Astrocyte of the spinal cord (primary cell): ENCODE results near the gene LEP.

ENCODE experiments used
- DNase-seq: peaks from one replicate; pipeline ENCODE4 v3.0.0; 2011; ENCODE audit warnings: low read depth, low spot score
- H3K4me3 ChIP-seq: 2 replicates; pipeline ENCODE4 v1.5.1; 2011; ENCODE audit warnings: low read depth, mild to moderate bottlenecking, low read length, moderate library complexity
- in situ Hi-C: cut with HindIII; loops from 2 replicates; pipeline ENCODE4 v1.10.0; 2017; ENCODE audit warnings: low sequenced_read_pairs
- TF ChIP-seq, protein P1 (sequence below): IDR thresholded peaks from 2 replicates; pipeline ENCODE4 v1.5.1; 2012; ENCODE audit warnings: low read depth, mild to moderate bottlenecking, low read length, inconsistent platforms

The LEP gene

DNA sequence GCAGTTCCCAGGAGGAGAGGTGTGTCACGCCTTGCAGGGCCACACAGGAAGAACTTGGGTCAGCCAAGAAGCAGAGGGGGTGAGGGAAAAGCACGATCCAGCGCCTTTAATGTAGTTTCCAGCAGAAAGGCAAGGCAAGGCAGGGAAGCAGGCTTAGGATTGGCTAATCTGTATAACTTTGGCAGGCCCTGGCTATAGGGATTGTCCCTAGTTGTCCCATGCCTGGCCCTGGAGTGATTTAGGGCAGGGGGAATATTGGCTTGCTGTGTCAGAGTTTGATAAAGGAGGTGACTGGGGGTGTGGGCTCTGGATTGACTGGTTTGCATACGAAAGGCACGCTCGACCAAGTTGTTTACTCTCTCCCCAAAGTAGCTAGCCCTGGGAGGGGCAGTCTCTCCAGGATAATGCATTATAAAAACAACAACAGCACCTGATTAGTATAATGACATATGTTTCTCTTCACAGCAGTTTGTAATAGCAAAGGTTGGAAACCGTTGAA lies 58.1 kb downstream of the LEP start:
- TF ChIP-seq, protein P1, sequence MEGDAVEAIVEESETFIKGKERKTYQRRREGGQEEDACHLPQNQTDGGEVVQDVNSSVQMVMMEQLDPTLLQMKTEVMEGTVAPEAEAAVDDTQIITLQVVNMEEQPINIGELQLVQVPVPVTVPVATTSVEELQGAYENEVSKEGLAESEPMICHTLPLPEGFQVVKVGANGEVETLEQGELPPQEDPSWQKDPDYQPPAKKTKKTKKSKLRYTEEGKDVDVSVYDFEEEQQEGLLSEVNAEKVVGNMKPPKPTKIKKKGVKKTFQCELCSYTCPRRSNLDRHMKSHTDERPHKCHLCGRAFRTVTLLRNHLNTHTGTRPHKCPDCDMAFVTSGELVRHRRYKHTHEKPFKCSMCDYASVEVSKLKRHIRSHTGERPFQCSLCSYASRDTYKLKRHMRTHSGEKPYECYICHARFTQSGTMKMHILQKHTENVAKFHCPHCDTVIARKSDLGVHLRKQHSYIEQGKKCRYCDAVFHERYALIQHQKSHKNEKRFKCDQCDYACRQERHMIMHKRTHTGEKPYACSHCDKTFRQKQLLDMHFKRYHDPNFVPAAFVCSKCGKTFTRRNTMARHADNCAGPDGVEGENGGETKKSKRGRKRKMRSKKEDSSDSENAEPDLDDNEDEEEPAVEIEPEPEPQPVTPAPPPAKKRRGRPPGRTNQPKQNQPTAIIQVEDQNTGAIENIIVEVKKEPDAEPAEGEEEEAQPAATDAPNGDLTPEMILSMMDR: no peak
- no peak for DNase-seq

DNA sequence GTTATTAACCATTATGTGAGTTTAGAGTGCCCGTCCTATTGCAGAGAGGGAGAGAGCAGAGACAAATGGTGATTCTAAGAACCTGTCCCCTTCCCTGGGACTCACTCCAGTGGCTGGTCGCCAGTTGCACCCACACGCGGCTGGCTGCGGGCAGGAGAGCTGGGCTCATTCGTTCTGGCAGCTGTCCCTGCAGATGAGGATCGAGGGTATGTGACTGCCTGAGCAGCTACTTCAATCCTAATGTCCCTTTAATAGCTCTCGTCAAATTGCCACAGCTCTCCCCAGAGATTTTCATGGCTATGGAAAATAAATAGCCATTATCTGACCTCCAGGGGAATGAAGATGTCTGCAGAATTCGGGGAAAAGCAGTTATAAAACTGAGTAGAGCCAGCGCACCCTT lies 61.1 kb downstream of the LEP start:
- no peak overlapping the region for H3K4me3 ChIP-seq
- TF ChIP-seq, protein P1: no peak
- in situ Hi-C loops: no loop called here
- DNase-seq: no peak

More for the DNA sequence above, 58.1 kb downstream of the LEP start:
- in situ Hi-C loops: no loop called here
- H3K4me3 ChIP-seq: no peak overlapping the region

DNA sequence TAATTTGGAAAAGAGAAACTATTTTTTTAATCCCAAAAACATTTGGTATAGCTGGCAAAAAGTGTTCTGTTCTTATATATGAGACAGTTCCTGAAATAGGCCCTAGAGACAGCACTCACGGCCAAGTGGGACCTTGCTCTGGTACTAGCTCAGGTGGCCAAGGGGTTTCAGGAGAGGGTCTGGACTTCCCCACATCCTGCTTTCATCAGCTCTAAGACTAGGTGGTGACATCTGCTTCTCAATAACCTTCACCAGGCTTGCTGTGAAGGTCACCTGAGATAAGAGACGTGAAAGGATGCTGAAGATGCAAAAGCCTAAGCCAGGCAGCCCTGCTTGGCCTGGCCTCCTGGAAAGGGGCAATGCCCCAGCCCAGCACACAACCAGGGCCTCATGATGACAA lies 62.1 kb downstream of the LEP start:
- TF ChIP-seq, protein P1: no peak
- in situ Hi-C loops: no loop called here
- DNase-seq: no peak

DNA sequence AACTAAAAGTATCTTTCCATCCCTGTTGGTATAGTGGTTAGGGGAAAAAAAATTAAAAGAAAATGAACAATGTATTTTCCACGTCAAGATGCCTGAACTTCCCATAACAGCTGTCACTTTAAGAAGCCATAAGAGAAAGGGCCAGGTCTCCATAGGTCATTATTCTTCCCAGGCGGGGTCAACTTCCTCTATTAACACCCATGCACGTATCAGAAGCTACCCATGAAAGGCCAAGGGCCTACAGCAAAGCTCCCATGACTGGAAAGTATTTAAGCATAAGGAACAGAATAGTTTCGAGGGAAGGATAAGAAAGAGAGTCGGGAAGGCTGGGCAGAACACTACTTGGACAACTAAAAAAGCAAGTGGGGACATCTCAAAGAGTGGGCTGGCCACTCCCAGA lies 62.6 kb downstream of the LEP start:
- no peak for DNase-seq
- TF ChIP-seq, protein P1: no peak
- in situ Hi-C loops: no loop called here
- no peak overlapping the region for H3K4me3 ChIP-seq

More for the DNA sequence above, 62.1 kb downstream of the LEP start:
- no peak overlapping the region for H3K4me3 ChIP-seq

DNA sequence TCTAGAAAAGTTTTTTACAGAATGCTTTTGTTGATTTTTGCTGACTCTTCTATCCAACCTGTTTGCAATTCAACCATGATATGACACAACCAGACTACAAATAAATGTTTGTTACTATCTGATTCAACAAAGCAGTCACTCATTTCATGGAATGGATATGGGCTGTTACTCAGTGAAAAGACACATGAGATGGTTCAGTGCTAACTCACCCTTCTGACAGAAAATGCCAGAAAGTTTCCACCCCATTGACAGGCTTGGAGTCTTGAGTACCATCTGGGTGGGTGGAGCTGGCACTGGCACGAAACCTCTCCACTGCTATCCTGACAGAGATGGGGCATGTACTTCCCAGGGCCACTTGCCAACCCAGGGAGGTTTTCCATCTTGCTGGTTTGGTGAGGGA lies 63.1 kb downstream of the LEP start:
- TF ChIP-seq, protein P1: no peak
- DNase-seq: no peak
- no peak overlapping the region for H3K4me3 ChIP-seq
- in situ Hi-C loops: no loop called here

DNA sequence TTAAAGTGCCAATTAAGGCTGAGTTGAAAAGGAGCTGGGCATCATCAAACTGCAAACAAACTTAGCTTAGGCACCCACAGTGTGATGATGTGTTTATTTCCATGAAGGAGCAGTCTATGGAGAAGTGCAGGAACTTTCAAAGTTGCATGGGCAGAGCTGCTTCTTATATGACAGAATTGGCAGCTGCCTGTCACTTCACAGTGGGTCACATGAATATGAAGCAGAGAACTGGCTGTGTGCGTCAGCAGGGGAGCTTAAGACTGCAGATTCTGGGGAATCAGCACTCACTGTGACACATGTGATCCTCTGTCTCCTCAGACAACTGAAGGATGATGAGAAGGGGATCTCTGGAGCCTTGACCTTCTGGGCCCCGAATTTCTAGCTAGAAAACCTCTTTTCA lies 66.0 kb downstream of the LEP start:
- no peak for DNase-seq
- in situ Hi-C loops: no loop called here
- TF ChIP-seq, protein P1: no peak
- no peak overlapping the region for H3K4me3 ChIP-seq
